Immature natural killer cell (primary cell): ENCODE results near the gene ABI3BP. TPM values are rescaled to one million over a fixed set of nuclear protein-coding genes. Genes with fewer than 3 reads are reported as not detected.
A peak's percentile ranks its signal among the peaks of the same experiment; 100 is the strongest.

Experiments used
- DNase-seq, 3 donors: peaks; one replicate each; pipeline ENCODE4 v3.0.0; 2022; ENCODE audit warnings: mixed read lengths in 1 of 3
- H3K27ac Mint-ChIP-seq, 6 donors: one replicate each; pipeline ENCODE4 v1.8.0; 2020; ENCODE audit warnings: mixed read lengths in 6 of 6, mild to moderate bottlenecking in 5 of 6, inconsistent platforms in 4 of 6, moderate library complexity in 3 of 6
- H3K27me3 Mint-ChIP-seq, 3 donors: one replicate each; pipeline ENCODE4 v1.8.0; 2020 to 2021; ENCODE audit warnings: low read depth in 3 of 3, mild to moderate bottlenecking in 3 of 3, mixed read lengths in 3 of 3, moderate library complexity in 3 of 3, inconsistent platforms in 1 of 3
- H3K36me3 Mint-ChIP-seq, 3 donors: one replicate each; pipeline ENCODE4 v1.8.0; 2020; ENCODE audit warnings: mixed read lengths in 3 of 3, inconsistent platforms in 2 of 3, mild to moderate bottlenecking in 2 of 3
- H3K4me1 Mint-ChIP-seq, 2 donors: one replicate each; pipeline ENCODE4 v1.8.0; 2020; ENCODE audit warnings: inconsistent platforms in 2 of 2, mild to moderate bottlenecking in 2 of 2, mixed read lengths in 2 of 2, moderate library complexity in 1 of 2
- H3K4me3 Mint-ChIP-seq, 5 donors: one replicate each; pipeline ENCODE4 v1.8.0; 2020; ENCODE audit warnings: mild to moderate bottlenecking in 5 of 5, mixed read lengths in 5 of 5, inconsistent platforms in 3 of 5, moderate library complexity in 3 of 5
- H3K9me3 Mint-ChIP-seq, 6 donors: one replicate each; pipeline ENCODE4 v1.8.0; 2020; ENCODE audit warnings: mild to moderate bottlenecking in 6 of 6, mixed read lengths in 6 of 6, inconsistent platforms in 4 of 6, moderate library complexity in 3 of 6
- polyA plus RNA-seq, 3 donors: library from polyadenylated mRNA; unstranded; fragments of 300-500 nt; fragmentation: Illumina TruSeq; gene quantifications; one replicate each; pipeline ENCODE4 v1.2.3, GENCODE V29; 2021

The ABI3BP gene
- polyA plus RNA-seq, 3 donors from 2014 or later: not detected

DNA sequence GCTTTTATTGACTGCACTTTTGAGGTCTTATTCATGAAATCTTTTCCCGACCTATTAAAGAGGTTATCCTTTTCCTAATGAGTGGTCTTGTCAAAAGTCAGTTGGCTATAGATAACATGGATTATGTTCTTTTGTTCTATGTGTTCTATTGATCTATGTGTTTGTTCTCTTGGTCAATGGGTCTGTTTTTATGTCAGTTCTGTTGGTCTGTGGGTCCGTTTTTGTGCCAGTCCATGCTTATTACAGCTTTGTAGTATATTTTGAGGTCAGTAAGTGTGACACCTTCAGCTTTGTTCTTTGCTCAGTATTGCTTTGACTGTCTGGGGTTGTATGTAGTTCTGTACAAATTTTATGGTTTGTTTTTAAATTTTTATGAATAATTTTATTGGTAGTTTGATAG, 276.2 kb downstream of the ABI3BP start:
- Mint-ChIP-seq H3K36me3 (peaks cover 14 to 24% (median 19%) of the 10 kb centered on the region in 3 donors), H3K4me3 (no peak overlapping the region), H3K4me1 (peaks cover 38 to 78% of the 10 kb centered on the region in 2 donors), H3K9me3 (no peaks in the 10 kb centered on the region), H3K27me3 (peaks cover 0 to 1% (median 0%) of the 10 kb centered on the region in 3 donors), H3K27ac (peak overlapping the region in 2 of 6 donors; percentile 21 to 47)
- DNase-seq: no peak

DNA sequence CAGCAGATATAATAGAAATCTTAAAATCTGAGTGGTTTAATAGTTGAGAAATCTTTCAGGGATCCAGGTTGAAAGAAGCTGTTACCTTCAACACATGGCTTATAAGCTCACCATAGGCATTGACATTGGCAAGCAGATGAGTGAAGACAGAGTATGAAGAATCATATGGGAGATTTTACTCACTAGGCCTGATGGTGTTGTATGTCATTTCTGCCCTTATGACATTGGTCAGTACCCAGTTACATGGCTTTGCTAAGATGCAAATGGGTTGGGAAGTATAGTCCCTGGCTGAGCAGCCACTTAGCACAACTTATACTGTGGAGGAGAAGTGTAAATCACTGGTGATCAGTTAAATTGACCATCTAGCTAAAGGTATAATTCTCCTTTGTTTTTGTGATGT, 278.0 kb downstream of the ABI3BP start:
- Mint-ChIP-seq H3K4me3 (no peak overlapping the region), H3K9me3 (no peaks in the 10 kb centered on the region), H3K27ac (peak overlapping the region in 2 of 6 donors; percentile 29 to 62), H3K4me1 (peaks cover 46 to 88% of the 10 kb centered on the region in 2 donors), H3K36me3 (peaks cover 11 to 24% (median 13%) of the 10 kb centered on the region in 3 donors), H3K27me3 (peaks cover 0 to 1% (median 0%) of the 10 kb centered on the region in 3 donors)
- no peak for DNase-seq

DNA sequence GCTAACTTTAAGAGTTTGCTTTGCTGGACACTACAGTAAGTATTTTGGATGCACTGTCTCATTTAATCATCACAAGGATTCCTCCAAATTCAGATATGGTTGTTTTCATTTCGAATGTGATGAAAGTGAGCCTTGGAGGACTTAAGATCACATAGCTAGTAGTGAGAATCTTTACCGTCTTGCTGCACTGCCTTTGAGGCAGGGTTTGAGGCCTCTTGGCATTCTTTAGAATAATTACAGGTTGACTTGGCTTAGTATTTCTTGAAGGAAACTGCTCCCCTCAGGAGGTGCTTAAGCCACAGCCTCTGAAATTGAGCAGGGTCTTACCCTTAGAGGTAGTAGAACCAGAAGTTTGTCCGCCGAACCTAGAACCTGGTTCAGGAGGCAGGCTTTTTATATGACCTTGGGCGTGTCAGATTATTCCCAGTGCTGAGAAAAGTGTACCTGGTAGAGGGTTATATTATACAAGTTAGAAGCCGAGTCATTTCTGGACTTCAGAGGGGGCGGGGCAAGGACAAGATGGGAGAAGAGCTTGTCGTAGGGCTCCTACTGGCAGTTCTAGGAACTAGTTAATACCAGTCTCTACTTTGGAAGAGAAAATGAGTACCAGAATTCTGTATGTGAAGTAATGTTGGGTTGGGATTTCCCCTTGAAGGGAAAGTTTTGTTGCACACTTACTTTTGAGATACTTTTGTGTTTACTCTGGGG, 282.8 kb downstream of the ABI3BP start:
- Mint-ChIP-seq H3K36me3 (peaks cover 0 to 4% (median 3%) of the 10 kb centered on the region in 3 donors), H3K27ac (peak overlapping the region; percentile 57 to 97 (median 86)), H3K27me3 (peaks cover 9 to 12% (median 9%) of the 10 kb centered on the region in 3 donors), H3K4me3 (peak overlapping the region; percentile 78 to 89 (median 83)), H3K4me1 (peaks cover 39 to 57% of the 10 kb centered on the region in 2 donors), H3K9me3 (no peaks in the 10 kb centered on the region)
- DNase-seq: peak; percentile 7 to 14 (median 14)

DNA sequence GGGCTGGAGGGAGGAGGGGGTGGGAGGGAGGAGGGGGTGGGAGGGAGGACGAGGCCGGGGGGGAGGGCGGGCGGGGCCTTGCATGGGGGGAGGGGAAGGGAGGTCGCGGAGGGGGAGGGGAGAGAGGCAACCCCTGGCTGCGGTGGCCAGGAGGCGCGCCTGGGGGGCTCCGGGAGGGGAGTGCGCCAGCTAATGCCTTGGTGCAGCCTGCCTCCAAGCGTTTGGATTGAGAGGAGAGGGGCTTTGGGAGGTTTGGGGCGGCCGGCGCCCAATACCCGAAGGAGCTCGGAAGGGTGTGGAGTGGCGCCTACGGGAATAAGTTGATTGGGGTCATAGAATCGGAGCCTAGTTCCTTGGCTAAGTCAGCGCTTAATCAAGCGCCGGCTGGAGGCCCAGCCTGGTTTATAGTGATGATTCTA, 283.4 kb downstream of the ABI3BP start:
- peak in 2 of 3 donors; percentile 31 to 38 for DNase-seq
- Mint-ChIP-seq H3K27me3 (peaks cover 9 to 12% (median 9%) of the 10 kb centered on the region in 3 donors), H3K4me1 (peaks cover 34 to 51% of the 10 kb centered on the region in 2 donors), H3K9me3 (no peaks in the 10 kb centered on the region), H3K4me3 (peak overlapping the region; percentile 78 to 89 (median 83)), H3K27ac (peak overlapping the region; percentile 57 to 97 (median 92)), H3K36me3 (peaks cover 0 to 4% (median 3%) of the 10 kb centered on the region in 3 donors)

DNA sequence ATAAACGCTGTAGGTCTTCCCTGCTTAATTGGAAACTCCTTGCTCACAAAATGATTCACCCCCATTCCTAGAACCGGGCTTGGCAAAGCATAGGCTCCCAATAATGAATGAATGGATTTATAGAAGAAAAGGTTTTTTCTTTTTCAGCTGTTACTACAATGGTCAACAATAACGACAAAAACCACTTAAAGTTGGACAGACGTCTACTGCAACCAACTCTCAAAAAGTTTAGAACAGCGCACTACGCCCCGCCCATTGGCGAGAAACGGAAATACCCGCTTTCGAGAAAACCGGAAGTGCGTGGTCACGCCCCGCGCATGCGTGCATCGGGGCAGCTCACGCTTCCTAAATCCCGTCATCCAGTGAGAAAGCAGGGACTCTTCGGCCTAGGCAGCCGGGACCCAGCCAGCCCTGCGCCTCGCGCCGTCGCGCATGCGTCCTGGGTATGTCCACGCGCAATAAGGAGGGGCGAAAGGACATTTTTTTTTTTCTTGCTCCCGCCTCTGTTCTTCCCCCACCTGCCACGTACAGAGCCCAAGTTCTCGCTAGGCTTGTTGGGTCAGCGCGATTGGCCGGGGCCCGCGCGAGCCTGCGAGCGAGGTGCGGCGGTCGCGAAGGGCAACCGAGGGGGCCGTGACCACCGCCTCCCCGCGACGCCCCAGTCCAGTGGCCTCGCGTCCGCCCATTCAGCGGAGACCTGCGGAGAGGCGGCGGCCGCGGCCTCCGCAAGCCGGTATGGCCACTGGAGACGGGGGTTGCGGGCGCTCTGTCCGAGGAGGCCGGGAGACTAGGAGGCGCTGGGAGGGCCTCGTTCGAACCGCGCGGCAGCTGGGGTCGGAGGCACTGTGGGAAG, 284.0 kb downstream of the ABI3BP start, which contains the start of gene TFG:
TSS of gene TFG (plus strand) at position 506 of the 853 bp plus-strand sequence. CDS start 4,192 bp downstream, outside the sequence.
- Mint-ChIP-seq H3K9me3 (no peaks in the 10 kb centered on the region), H3K27ac (peak within 1 kb of the TSS; percentile 96 to 97 (median 97)), H3K36me3 (peaks cover 0 to 4% (median 3%) of the 10 kb centered on the region in 3 donors), H3K4me3 (peak within 1 kb of the TSS; percentile 89 to 92 (median 90)), H3K4me1 (peaks cover 33 to 48% of the 10 kb centered on the region in 2 donors), H3K27me3 (peaks cover 9 to 12% (median 9%) of the 10 kb centered on the region in 3 donors)
- DNase-seq: peak; percentile 98 to 99 (median 99)

DNA sequence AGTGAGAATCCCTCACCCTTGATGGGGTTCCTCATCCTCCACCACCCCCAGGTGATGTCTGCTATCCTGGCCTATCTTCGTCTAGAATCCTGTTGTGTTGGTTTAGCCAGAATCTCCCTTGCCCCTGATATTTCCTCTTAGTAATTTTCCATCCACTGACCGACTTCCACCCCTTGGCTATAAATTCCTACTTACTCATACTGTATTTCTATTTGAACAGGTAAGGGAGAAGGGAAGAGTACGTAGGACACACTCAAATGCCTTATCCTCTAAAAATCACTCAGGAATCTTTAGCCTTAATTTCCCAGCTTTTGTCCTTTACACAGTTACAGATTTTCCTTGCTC, 284.6 kb downstream of the ABI3BP start:
- Mint-ChIP-seq H3K27me3 (peaks cover 9 to 12% (median 9%) of the 10 kb centered on the region in 3 donors), H3K4me1 (peaks cover 33 to 46% of the 10 kb centered on the region in 2 donors), H3K4me3 (peak overlapping the region; percentile 89 to 92 (median 90)), H3K27ac (peak overlapping the region; percentile 96 to 97 (median 97)), H3K9me3 (no peaks in the 10 kb centered on the region), H3K36me3 (peaks cover 0 to 2% (median 2%) of the 10 kb centered on the region in 3 donors)
- DNase-seq: no peak

DNA sequence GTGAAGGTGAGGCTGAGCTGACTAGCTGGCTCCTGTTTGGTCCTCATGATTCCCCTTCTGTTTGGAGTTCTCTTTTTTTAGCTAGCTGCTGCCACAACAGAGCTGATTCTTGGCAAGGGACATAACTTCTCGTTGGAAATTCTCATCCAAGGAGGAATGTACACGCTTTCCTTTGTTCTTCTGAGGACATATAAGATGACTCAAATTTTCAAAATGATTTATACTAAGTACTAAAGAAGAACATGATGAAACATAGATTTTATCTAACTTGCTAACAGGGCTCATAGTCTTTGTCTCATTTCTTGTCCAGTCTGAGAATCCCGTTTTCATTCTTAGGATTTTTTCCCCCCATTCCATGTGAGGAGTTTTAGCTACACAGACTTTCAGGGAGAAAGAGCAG, 286.9 kb downstream of the ABI3BP start:
- Mint-ChIP-seq H3K4me1 (peaks cover 22 to 24% of the 10 kb centered on the region in 2 donors), H3K4me3 (no peak overlapping the region), H3K36me3 (no peaks in the 10 kb centered on the region), H3K9me3 (no peaks in the 10 kb centered on the region), H3K27ac (no peak overlapping the region), H3K27me3 (peaks cover 9 to 18% (median 16%) of the 10 kb centered on the region in 3 donors)
- DNase-seq: no peak

DNA sequence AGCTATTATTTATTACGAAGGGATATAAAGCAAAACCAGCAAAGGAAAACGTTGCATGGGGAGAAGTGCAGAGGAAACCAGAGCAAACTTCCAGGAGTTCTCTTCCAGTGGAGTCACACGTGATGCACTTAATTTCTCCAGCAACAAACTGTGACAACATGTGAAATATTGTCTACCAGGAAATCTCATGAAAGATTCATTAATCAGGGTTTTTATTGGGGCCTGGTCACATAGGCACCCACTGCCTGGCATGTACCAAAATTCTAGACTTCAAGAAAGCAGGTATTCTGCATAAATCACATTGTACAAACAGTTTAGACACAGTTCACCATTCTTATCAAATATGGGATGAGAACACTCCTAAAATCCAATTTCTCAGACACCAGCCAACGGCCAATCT, 289.4 kb downstream of the ABI3BP start:
- Mint-ChIP-seq H3K4me3 (no peak overlapping the region), H3K27ac (no peak overlapping the region), H3K27me3 (peaks cover 2 to 18% (median 11%) of the 10 kb centered on the region in 3 donors), H3K36me3 (no peaks in the 10 kb centered on the region), H3K9me3 (no peaks in the 10 kb centered on the region), H3K4me1 (peaks cover 5 to 6% of the 10 kb centered on the region in 2 donors)
- DNase-seq: no peak

DNA sequence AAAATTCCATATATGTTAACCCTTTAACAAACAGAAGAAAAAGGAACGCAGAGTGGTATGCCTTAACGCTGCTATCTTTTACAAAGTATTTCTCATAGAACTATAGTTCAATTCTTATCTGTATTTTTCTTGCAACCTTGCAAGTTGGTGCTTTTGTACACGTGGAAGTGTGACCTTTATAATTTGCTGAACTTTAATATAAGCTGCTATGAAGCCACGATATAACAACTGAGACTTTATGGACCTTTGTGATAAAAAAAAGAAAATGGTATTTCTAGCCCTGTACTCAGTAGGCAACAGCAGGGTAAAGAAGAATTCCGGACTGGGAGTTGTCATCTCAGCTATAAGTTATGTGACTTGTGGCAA, 290.3 kb downstream of the ABI3BP start:
- Mint-ChIP-seq H3K4me1 (no peaks in the 10 kb centered on the region), H3K9me3 (no peaks in the 10 kb centered on the region), H3K27ac (no peak overlapping the region), H3K4me3 (no peak overlapping the region), H3K36me3 (no peaks in the 10 kb centered on the region), H3K27me3 (peaks cover 5 to 20% (median 9%) of the 10 kb centered on the region in 3 donors)
- DNase-seq: no peak

DNA sequence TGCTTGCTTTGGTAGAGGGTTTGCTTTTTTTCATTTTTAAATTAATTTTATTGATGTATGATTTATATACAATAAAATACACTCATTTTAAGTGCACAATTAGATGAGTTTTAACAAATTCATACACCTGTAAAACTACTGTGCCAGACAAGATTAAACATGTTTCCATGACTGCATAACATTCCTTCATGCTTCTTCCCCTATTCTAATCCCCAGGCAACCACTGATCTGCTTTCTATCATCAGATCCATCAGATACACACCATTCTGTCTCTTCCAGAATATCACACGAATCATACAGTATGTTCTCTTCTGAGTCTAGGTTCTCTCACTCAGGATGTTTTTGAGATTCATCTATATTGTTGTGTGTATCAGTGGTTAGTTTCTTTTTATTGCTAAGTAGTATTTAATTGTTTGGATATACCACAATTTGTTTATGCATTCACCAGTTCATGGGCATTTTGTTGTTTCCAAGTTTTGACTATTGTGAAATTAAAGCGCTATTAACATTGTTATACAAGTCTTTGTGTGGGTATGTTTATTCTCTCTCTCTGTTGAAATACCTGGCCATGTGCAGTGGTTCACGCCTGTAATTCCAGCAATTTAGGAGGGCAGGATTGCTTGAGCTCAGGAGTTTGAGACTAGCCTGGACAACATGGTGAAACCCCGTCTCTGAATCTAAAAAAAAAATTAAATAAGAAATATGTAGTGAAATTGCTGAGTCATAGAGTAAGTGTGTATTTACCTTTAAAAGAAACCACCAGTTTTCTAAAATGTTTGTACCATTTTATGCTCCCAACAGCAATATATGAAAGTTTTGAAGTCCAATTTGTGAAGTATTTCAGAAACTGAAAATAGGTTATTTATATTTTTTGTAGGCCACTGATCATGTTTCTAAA, 290.9 kb downstream of the ABI3BP start:
- no peak for DNase-seq
- no peak overlapping the region for H3K4me3 Mint-ChIP-seq
- H3K36me3 Mint-ChIP-seq: no peaks in the 10 kb centered on the region
- no peaks in the 10 kb centered on the region for H3K4me1 Mint-ChIP-seq
- H3K9me3 Mint-ChIP-seq: no peaks in the 10 kb centered on the region
- peaks cover 5 to 20% (median 7%) of the 10 kb centered on the region in 3 donors for H3K27me3 Mint-ChIP-seq
- H3K27ac Mint-ChIP-seq: no peak overlapping the region

DNA sequence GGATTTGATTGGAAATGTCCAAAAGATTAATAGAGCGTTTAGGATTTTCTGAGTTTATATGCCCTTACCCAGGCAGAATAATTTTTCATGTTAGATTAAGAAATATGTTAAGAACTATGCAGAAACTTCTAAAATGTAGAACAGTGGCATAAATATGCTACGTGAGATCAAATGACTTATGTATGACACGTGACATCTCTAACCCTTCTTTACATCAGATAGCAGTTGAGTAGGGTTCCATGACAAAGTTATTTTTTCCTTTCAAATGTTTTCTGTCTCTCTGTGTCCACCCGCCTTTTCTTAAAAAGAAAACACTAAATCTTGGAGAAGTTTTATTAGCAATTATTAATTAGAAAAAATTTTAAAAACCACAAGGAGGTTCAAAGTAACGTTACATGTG, 292.5 kb downstream of the ABI3BP start:
- H3K4me1 Mint-ChIP-seq: no peaks in the 10 kb centered on the region
- DNase-seq: no peak
- no peak overlapping the region for H3K4me3 Mint-ChIP-seq
- H3K9me3 Mint-ChIP-seq: peaks cover 0 to 2% (median 0%) of the 10 kb centered on the region in 6 donors
- H3K27me3 Mint-ChIP-seq: peaks cover 2 to 31% (median 5%) of the 10 kb centered on the region in 3 donors
- no peak overlapping the region for H3K27ac Mint-ChIP-seq
- H3K36me3 Mint-ChIP-seq: no peaks in the 10 kb centered on the region
